ENCODE results near the gene SLC12A7.
"Not testable (repeated sequence)": the region's sequence is repeated elsewhere in the genome, so short reads cannot be mapped to it uniquely, and the experiment has no call there.

Gene SLC12A7

DNA sequence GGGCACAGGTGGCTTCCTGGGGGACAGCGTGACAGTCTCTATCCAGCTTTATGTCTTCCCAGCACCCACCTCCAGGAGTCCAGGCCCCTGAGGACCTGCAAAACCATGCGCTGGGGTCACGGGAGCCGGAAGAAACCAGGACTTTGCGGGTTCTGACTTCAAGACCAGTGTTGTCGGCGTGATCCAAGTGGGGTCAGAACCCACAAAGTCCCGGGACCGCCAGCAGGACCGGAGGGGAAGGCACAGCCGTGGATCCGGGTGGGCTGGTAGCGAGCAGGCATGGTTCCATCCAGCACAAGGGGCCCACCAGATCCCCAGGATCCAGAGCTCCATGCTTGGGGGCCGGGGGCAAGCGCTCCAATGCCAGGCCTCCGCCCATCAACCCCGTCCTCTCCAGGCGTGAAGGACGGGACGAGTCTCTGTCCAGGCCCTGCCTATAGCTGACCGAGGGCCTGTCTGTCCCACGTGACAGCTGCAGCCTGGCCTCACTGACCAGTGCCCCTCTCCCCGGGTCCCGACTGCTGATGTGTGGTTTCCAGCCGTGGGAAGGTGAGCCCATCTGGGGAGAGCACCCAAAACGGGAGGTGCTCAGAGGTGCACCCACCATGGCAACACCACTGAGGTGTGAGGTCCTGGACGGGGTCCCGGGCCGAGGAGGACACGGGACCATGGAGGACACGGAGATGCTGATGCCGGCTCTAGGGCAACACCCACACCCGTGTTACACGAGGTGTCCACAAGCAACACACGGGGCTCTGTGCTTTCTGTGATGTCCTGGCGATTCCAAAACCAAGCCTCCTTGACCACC, 48.9 kb downstream of the SLC12A7 start:
- no peak for DNase-seq (ENCODE audit: low read depth)

DNA sequence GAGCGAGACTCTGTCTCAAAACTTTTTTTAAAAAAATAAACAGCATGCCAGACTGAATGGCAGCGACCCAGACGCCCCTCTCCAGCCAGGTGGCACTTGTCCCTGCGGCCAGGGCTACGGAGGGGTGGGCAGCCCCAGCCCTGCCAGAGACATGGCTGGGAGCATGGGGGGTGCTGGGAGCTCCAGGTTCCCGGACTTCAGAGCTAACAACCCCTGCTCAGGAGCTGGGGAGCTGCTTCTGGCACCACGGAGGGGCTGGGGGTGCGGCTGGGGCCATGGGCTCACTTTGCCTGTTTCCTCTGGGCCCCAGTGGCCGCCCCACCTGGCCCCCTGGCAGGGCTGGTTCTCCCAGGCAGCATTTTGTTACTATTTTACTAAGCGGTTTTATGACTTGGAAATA, 49.9 kb downstream of the SLC12A7 start:
- no peak for DNase-seq (ENCODE audit: low read depth)

DNA sequence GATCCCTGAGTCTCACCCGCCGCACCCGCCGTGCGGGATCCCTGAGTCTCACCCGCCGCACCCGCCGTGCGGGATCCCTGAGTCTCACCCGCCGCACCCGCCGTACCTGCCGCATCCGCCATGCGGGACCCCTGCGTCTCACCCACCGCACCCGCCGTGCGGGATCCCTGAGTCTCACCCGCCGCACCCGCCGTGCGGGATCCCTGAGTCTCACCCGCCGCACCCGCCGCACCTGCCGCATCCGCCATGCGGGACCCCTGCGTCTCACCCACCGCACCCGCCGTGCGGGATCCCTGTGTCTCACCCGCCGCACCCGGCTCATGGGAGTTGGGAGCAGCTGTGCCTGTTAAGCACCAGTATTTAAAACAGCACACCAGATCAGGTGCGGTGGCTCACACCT, 50.6 kb downstream of the SLC12A7 start:
- DNase-seq (ENCODE audit: low read depth): not testable (repeated sequence)

DNA sequence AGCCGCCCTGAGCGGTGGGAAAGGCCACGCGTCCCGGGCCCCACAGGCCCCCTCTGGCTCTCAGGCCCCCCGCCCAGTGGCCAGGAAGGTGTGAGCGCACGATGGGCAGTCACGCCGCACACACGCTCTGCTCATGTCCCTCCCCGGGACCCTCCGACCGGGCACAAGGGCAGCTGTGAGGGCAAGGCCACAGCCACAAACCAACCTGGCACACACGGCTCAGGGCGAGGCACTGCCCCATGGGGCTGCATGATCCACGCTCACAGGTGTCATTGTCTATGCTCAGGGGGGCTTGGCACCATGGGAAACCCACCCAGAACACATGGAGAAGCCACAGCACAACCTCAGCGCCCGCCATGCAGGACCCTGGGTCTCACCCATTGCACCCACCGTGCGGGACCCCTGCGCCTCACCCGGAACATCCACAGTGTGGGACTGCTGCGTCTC, 51.3 kb downstream of the SLC12A7 start:
- DNase-seq (ENCODE audit: low read depth): no peak

DNA sequence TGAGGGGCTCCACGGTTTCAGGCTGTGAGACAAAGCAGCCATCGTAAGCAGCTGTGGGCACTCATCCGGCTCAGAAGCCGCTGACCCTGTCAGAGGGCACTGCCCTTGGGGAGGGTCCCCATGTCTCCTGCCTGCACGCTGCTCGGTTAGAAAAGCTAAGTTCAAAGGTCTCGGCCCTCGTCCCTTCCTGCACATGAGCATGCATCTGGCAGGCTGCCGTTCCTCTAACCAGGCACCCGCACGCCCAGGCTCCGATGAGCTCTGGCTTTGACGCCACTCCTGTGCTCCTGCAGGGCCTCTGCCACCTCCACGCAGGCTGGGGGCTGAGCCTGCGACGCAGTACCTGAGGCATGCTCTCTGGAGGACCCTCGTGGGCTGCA, 52.0 kb downstream of the SLC12A7 start:
- DNase-seq (ENCODE audit: low read depth): no peak

DNA sequence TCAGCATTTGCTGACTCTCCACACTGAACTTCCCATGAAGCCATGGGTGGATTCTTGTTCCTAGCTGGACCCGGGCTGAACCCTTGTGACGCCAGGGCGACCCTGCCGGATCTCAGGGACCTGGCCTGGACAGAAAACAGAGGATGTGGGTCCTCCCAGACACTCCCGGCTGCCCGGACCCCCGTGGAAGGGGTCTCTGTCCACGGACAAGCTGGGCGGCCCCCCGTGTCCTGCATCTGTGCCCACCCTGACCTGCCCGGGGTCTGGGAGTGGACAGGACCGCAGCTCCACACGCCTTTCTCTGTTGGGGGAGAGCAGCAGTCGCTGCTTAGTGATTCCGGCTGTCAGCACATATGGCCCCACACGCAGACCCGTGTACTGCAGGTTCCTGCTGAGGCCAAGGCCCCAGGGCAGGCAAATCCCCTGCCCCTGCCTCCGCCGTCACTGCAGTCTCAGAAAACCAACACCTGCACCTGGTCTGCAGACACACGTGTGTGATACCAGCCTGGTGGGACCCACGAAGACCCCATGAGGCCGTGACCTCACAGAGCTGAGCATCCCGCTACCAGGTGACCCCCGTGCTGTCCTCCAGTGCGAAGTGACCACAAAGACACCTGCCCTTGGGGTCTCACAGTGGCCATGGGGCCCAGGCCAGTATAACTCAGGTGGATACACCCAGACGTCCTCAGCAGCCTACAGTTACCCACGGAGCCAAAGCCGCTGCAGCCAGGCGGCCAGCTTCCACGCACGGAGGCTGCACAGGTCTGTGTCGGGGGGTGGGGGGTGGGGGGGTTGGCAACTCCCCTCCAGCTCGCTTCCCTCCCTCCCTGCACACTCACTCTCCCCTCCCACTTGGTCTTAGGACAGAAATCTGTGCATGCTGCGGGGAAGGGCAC, 52.6 kb downstream of the SLC12A7 start:
- DNase-seq (ENCODE audit: low read depth): no peak

DNA sequence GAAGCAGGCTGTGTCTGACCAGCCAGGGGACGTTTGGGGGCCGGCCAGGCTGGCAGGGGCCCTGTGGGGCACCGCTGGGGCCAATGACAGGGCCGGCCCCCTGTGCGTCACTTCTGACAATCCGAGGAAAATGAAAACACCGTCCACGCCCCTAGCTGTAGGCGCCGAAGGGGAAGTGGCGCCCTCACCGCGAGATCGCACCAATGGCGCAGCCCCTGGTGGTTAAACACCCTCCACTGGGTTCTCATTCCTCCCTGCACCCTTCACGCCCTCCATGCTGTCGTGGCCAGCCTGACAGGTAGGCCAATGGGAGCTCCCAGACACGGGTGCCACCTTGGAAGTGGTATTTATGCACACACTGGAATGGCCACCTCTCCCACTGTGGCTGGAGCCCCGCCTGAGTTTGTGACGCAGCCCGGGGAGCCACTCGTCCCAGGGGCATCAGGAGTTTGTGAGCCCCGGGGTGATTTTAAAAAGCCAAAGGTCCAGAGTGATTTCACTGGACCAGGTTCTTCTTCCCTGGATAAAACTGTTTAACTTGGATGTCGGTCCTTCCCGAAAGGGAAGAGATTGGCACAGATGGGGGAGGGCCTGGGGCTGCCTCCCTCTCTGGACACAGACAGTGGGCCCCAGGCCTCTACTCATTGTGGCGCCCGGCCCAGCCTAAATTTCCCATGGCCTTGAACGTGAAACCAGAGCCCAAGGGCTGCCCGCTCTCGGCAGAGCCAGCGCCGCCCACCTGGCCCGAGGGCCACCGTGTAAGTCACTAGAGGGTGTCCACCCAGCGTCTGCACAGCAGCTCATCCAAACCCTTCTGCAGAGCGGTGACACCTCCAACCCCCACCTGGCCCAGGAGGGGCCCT, 53.5 kb downstream of the SLC12A7 start:
- no peak for DNase-seq (ENCODE audit: low read depth)

DNA sequence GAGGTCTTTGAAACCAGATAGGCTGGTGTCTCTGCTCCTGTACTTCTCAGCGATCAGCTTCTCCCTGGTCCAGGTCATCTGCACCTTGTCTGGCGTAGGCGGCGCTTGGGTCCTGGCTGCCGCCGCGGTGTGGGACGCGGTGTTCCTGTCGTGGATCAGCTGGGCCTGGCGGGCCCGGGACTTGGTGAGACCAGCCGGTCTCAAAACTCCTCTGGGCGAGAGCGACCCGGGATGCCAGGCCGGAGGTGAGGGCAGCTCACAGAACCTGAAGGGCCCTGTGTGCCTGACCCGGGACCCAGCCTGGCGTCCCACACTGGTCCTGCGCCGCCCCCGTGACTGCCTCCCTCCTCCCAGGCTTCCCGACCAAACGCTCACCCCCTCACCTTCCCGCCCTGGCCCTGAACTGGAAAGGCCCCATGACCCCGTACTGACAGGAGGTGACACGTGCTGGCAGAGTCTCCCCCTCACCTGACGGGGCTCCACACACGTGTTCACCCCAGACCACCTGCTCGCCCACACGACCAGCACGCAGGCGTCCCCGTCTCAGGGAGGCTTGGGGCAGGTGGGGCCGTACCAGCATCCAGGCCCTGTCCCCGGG, 54.3 kb downstream of the SLC12A7 start:
- DNase-seq (ENCODE audit: low read depth): no peak

DNA sequence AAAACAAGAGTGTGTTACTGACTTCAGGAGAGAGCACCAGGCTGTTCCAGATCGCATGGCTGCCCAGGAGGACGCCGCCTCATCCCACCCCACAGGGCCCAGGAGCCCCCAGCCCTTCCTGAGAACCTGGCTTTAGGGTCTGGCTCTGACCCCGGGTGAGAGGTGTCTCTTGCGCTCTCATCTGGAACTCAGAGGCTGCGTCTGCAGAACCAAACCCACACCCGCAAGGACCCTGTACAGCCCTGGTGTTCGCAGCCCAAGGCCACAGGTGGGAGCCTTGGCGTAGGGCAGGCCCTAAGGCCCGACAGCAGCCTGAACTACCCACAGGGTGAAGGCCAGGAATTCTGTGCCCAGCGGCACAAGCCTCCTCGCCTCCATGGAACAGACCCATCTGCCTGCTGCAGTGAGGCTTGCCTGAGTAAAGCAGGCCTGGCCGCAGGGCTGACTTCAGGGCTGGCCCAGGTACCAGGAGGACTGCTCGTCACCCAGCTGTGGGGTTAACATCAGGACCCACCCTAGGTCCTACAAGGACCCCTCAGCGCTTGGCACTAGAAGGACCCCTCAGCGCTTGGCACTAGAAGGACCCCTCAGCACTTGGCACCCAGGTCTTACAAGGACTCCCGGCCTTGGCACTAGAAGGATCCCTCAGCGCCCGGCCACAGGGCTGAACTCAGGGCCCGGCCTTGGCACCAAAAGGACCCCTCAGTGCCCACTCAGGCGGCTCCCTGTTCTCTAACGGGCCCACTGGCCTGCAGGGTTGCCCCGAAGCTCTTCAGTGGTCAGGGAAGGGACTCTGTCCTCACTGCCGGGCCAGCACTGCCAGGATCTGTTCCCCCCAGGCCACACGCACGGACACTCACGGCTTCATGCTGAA, 55.0 kb downstream of the SLC12A7 start:
- DNase-seq (ENCODE audit: low read depth): no peak

DNA sequence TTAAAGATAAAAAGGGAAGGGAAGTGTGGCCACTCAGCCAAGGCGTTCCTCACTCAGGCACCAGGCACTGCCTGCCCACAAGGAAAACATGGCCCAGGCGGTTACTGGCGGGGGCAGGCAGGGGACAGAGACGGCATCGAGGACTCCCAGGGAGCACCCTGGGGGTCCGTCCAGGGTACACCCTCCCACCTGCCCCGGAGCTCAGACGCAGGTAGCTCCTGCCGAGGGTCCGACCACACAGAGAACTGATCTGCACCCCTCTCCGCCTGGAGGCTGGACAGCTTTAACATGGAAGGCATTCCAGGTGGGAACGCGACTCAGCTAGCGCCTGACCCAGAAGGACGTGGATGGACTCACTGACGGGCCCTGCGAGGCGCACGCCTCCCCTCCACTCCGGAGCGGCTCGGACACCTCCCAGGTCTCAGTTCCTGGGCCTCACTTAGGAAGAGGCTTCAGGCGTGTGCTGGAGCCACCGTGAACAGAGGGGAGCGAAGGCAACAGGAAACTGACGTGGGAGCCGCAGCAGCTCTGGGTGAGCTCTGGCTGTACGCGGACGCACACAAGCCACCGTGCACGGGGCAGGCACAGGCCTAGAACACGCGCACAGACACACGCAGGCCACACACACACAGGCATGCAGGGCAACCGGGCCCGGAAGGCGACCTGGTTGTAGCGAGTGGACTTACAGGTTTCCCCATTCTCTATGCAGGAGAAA, 55.8 kb downstream of the SLC12A7 start:
- no peak for DNase-seq (ENCODE audit: low read depth)

DNA sequence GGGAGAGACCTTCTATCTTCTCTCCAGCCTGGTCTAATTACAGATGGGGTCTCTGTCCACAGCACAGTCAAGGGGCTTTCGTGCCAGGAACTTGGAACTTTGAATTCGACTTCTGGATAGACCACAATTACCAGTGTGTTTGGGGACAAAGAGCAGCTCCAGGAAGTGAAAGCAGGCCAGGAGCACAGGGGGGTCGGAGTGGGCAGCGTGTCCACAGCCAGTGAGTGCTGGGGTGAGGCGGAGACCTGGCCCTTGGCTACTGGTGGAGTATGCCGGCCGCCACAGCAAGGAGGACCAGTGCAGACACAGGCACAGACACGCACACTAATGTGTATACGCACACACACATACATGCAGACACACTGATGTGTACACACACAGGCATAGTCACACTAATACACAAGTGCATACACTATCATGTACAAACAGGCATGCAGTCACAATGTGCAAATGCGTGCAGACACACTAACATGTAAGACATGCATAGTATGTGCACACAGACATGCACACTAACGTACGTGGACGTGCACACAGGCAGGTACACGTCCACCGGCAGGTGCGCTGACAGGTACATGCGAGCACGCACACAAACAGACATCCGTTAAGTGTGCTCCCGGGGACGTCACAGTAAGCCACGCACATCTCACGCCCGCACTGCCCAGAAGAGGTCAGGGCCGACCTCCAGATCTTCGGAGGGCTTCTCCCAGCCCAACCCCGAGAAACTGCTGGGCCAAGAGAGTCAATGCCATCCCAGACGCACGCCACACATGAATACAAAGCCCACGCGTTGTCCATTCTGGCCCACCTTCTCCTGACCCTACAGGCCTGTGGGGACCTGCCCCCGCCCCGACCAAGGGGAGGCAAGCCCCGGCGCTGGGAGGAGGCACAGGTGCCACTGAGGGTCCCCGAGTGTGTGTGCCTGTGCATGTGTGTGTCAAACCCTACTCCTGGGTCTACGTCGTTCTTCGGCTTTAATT, 56.8 kb downstream of the SLC12A7 start:
- no peak for DNase-seq (ENCODE audit: low read depth)

DNA sequence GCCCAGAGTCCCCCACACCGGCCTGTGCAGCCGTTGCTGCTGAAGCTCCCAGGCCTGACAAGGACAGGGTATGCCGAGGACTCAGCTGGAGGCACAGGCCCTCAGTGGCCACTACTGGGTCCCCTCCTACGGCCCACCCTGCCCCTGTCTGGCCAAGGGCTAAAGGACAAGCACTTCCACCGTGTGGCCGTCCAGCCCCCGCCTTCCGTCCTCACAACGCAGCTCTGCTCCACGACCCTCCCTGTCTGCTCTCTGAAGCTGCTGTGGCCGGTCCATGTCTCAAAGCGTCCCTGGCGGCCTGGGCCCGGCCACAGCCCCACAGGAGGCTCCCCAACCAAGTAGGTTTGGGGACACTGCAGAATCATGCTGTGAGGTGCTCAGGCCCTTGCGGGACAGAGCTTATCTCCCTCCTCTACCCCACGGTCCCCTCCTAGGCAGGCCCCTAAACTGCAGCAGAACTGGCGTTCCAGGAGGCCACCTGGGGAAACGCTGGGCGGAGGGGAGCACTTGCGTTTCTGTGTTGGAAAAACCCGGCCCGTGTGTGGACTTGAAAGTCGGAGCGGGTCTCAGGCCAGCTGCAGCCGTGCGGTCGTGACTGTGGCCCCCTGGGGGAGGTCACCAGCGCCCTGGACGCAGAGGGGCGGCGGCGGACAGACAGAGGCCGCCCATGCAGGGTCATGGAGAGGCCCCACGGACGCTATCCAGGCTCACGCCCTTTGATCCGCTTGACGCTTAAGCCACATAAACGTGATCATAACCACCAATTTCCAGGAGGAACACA, 57.7 kb downstream of the SLC12A7 start:
- no peak for DNase-seq (ENCODE audit: low read depth)

DNA sequence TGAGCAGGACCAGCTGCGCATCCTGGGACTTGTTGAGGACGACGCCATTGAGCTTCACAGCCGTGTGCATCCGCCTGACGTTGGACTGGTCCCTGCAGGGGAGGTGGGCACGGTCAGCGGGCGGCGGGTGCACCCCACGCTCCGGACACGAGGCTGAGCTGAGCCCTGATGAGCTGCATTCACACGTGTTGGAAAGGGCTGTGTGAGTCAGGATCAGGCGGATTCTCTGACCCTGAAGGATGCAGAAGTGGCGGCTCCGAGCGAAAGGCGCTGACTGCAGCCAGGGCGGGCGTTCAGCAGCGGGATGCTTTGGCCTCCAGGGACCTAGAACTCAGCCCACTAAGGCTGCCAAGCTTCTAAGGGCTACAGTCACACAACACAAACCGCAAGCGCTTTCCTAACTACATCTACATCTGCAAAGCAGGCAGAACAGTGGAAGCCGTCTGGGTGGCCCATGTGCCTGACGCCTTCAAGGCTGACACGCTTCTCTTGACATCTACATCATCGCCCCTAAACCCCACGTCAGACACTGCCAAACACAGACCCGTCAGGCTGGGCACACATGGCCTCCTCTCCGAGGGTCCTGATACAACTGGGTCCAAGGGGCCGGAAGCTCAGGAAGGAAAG, 58.4 kb downstream of the SLC12A7 start:
- DNase-seq (ENCODE audit: low read depth): no peak

DNA sequence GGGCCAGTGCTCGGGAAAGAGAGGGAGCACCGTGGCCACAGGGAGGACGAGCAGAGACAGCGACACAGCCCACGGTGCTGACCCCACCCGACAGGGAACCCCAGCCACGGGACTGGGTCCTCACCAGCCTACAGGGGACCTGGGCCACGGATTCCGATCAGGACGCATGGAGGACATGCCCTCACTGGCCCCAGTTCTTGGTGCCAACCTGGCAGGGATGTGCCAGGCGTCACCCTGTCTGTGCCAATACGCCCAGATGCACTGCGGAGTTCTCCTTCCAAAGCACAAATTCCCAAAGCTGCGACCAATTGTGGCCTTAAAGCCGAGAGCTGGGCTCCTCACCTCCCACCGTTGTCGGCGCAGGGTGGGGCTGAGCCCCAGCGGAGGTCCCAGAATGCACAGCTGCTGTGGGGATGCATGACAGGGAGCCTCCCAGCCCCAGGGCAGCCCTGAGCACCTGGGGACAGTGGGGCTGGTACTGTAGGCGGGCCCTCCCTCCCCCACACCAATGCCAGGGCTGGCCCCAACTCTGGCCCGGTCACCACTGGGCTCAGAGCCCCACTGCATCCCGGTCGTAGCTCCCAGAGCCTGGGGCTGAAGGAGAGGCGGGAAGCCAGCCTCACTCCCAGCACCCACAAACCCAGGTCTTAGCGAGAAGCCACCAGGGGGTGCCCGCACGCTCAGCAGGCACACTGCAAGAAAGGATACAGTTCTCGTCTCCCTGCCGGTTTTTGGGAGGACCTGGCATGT, 59.0 kb downstream of the SLC12A7 start:
- DNase-seq (ENCODE audit: low read depth): no peak

DNA sequence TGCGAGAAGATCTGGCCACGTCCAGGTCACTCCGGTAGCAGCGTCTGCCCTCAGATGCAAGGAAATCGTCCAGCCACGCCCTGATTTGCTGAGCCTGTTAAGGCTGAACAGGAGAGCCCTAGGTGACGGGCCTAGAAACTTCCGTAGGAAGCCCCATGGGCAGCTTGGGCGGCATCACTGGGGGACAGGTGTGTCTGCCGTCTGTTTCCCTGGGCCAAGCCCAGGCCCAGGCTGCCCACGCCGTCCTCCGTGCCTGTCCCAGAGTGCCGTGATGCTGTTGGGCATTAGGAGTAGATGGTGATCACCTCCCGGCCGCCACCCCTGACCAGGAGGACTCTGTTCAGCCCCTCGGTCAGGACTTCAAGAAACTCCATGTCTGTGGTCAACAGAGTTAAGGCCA, 59.8 kb downstream of the SLC12A7 start:
- no peak for DNase-seq (ENCODE audit: low read depth)

DNA sequence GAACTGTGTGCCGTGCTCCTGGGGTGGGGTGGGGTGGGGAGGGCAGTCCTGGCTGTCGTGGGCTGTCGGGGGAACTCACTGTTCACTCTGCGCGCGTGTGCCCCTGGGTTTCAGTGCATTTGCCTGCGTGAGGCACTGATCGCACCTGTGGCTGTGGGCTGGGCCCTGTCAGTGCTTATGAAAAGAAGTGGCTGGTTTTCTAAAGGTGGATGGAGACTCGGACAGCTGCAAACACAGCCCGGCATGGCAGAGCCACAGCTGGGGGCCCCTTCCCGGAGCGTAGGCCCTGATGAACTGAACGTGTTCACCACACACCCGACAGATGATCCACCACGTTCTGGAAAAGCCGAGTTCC, 60.5 kb downstream of the SLC12A7 start:
- no peak for DNase-seq (ENCODE audit: low read depth)

Measured in activated T-cell treated with anti-CD3 and anti-CD28 coated beads for 1 hour (primary cell).